Endothelial cell of umbilical vein (primary cell): ENCODE measurements around the gene ZNF12. TPM values are rescaled to one million over a fixed set of nuclear protein-coding genes. Genes with fewer than 3 reads are reported as not detected.

Source experiments
- BruUV-seq: library from RNA; stranded (reverse); fragments of 400-500 nt; replicated peaks from 2 replicates; lab custom pipeline; 2021; lab: Mats Ljungman, UMichigan
- CTCF ChIA-PET: fragments of 300-600, 350-600 bp; sonication (Branson Sonifier 250); formaldehyde crosslinking; loops from one replicate; lab custom pipeline; 2021; ENCODE audit warnings: antibody characterized with exemption, inconsistent platforms; lab: Charles Lee
- POLR2A ChIA-PET: fragments of 300-600, 350-600 bp; sonication (Branson Sonifier 250); formaldehyde crosslinking; loops from one replicate; lab custom pipeline; 2021; ENCODE audit warnings: antibody characterized with exemption, inconsistent platforms; lab: Charles Lee
- DNase-seq: peaks from one replicate; pipeline ENCODE4 v3.0.0-alpha.2; 2011; ENCODE audit warnings: low read depth, low spot score
- FAIRE-seq: peaks from 2 replicates; lab custom pipeline; 2011; peaks lifted over from hg19 to GRCh38; lab: Jason Lieb, UNC
- H2AFZ ChIP-seq: 2 replicates; pipeline ENCODE4 v1.6.0; 2012; ENCODE audit warnings: low read depth, low read length, control low read depth, inconsistent platforms
- H3K27ac ChIP-seq: 2 replicates; pipeline ENCODE4 v1.5.1; 2011; ENCODE audit warnings: low read depth, mild to moderate bottlenecking, control low read depth, low read length, moderate library complexity; ENCODE audit not compliant: insufficient read depth
- H3K27me3 ChIP-seq, 2 experiments: 2 replicates each; pipeline versions ENCODE4 v1.6.0 to v1.6.1; 2011; ENCODE audit warnings: low read length in 2 of 2, mixed read lengths in 1 of 2; ENCODE audit not compliant: control insufficient read depth in 2 of 2, insufficient read depth in 2 of 2
- H3K36me3 ChIP-seq, 2 experiments: 2 replicates in 1 of 2; 3 replicates in 1 of 2; pipeline ENCODE4 v1.5.1; 2011; ENCODE audit warnings: low read length in 2 of 2, mild to moderate bottlenecking in 1 of 2, moderate library complexity in 1 of 2; ENCODE audit not compliant: control insufficient read depth in 2 of 2, insufficient read depth in 2 of 2; ENCODE audit errors: extremely low read depth in 1 of 2
- H3K4me1 ChIP-seq: 3 replicates; pipeline ENCODE4 v1.5.1; 2011; ENCODE audit warnings: mild to moderate bottlenecking, low read length; ENCODE audit not compliant: control insufficient read depth, insufficient read depth; ENCODE audit errors: extremely low read depth
- H3K4me2 ChIP-seq: 2 replicates; pipeline ENCODE4 v1.6.1; 2011; ENCODE audit warnings: low read length, control low read depth, mixed read lengths; ENCODE audit not compliant: insufficient read depth
- H3K4me3 ChIP-seq, 3 experiments: fragments of 200-600 bp in 1 of 3; sonication (generic), shearing (Covaris generic) in 1 of 3; replicated peaks in 1 of 3; 2 replicates each; pipeline ENCODE4 v1.5.1; 2011 to 2016; ENCODE audit warnings: control low read depth in 3 of 3, low read length in 3 of 3, mild to moderate bottlenecking in 2 of 3, inconsistent platforms in 1 of 3, low read depth in 1 of 3, moderate library complexity in 1 of 3; ENCODE audit not compliant: insufficient read depth in 1 of 3
- H3K79me2 ChIP-seq: 2 replicates; pipeline ENCODE4 v1.6.0; 2012; ENCODE audit warnings: low read length, inconsistent platforms; ENCODE audit not compliant: control insufficient read depth, insufficient read depth
- H3K9ac ChIP-seq: replicated peaks from 2 replicates; pipeline ENCODE3; 2011; ENCODE audit warnings: low read length, control low read depth; ENCODE audit not compliant: insufficient read depth; ENCODE audit errors: extremely low read depth
- H3K9me1 ChIP-seq: replicated peaks from 3 replicates; pipeline ENCODE4 v1.6.0; 2011; ENCODE audit warnings: mild to moderate bottlenecking, low read length; ENCODE audit not compliant: control insufficient read depth, insufficient read depth; ENCODE audit errors: extremely low read depth
- H3K9me3 ChIP-seq: replicated peaks from 2 replicates; pipeline ENCODE4 v1.5.1; 2012; ENCODE audit warnings: low read length, inconsistent platforms; ENCODE audit not compliant: control insufficient read depth, insufficient read depth
- H4K20me1 ChIP-seq: replicated peaks from 2 replicates; pipeline ENCODE3; 2011; ENCODE audit warnings: mild to moderate bottlenecking, low read length; ENCODE audit not compliant: control insufficient read depth, insufficient read depth; ENCODE audit errors: extremely low read depth
- CTCF ChIP-seq, 2 donors: IDR thresholded peaks; 1 replicate in 1 of 2; 2 replicates in 1 of 2; pipeline ENCODE4 v1.5.1; 2011; ENCODE audit warnings: low read length in 2 of 2, mild to moderate bottlenecking in 2 of 2, moderate library complexity in 2 of 2, control low read depth in 1 of 2, inconsistent platforms in 1 of 2, low read depth in 1 of 2; ENCODE audit not compliant: insufficient read depth in 1 of 2; ENCODE audit errors: extremely low read depth in 1 of 2
- FOS ChIP-seq: IDR thresholded peaks from 2 replicates; pipeline ENCODE4 v1.6.1; 2011; ENCODE audit warnings: mild to moderate bottlenecking, low read length, moderate library complexity, borderline replicate concordance; ENCODE audit not compliant: insufficient read depth
- GATA2 ChIP-seq: IDR thresholded peaks from 2 replicates; pipeline ENCODE4 v1.7.0; 2011; ENCODE audit warnings: low read depth, mild to moderate bottlenecking, moderate library complexity, mixed read lengths, low read length; ENCODE audit not compliant: insufficient read length, insufficient read depth
- MAX ChIP-seq: IDR thresholded peaks from 2 replicates; pipeline ENCODE4 v1.6.1; 2011; ENCODE audit not compliant: insufficient read depth, insufficient read length
- MYC ChIP-seq: IDR thresholded peaks from one replicate; pipeline ENCODE4 v1.6.1; 2011; ENCODE audit warnings: mild to moderate bottlenecking, low read depth, low read length
- dilution Hi-C: fragments of 300-500 bp; cut with MboI; formaldehyde crosslinking; loops from one replicate; pipeline ENCODE4 v1.15.0; 2019; ENCODE audit warnings: low sequenced_read_pairs; ENCODE audit not compliant: extremely low pct_ligation_motif_present
- intact Hi-C: fragments of 100-400 bp; cut with micrococcal nuclease; formaldehyde crosslinking; loops from one replicate; pipeline ENCODE4 v1.10.0; 2022
- polyA plus RNA-seq, 4 experiments: library from polyadenylated mRNA; depleted of rRNA in 3 of 4; stranded (reverse) in 3 of 4; unstranded in 1 of 4; fragments of >200 nt; gene quantifications; 2 replicates each; pipeline versions ENCODE4 v1.2.1 to v1.2.3, GENCODE V29; 2011 to 2012; ENCODE audit warnings: missing spikeins in 1 of 4
- total RNA-seq: library from RNA; stranded (reverse); gene quantifications from 2 replicates; pipeline ENCODE4 v1.2.3, GENCODE V29; 2021

Gene ZNF12
- total and polyA plus RNA-seq, 2 donors (not counting 3 experiments of a cell fraction or from before 2014, with no cell fraction given), result 5.0 to 13.4 TPM

DNA sequence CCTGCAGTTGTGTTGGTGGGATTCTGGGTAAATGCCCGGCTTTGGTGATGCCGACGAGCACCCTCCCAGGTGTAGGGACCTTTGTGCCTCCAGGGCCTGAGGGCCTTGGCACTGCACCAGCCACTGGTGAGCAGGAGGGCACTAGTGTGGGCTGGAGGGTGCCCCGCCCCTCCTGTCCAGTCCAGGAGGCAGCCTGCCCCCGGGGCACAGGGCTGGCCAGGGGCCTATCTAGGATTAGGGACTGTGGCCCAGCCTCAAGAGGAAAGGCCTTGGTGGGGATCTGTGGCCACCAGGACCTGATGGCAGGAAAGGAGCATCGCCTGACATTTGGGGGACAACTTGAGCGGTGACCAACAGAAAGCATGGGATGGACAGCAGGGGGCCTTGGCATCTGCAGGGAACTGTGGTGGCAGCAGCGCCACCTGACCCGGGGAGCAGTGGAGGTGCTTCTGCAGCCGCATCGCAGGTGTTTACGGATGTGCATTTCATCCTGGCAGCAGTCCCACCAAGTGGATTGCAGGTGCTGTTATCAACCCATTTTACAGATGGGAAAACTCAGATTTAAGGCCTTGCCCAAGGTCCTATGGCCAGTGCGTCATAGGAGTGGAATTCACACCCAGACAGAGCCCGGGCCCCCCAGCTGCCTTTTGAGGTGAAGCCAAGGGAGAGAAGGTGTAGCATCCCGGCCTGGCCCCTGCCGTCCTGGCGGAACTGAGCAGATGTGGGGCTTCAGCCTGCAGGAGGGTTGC is 58.5 kb downstream of the ZNF12 start:
- POLR2A ChIA-PET, result no interaction called here
- no peak overlapping the region for H3K4me2 ChIP-seq
- CTCF ChIA-PET, result no interaction called here
- no peak for DNase-seq
- no peaks in the 10 kb centered on the region for H3K9me1 ChIP-seq
- no peaks in the 10 kb centered on the region for H3K4me1 ChIP-seq
- H3K4me3 ChIP-seq, result no peak overlapping the region
- H3K79me2 ChIP-seq, result no peaks in the 10 kb centered on the region
- no peak for FAIRE-seq
- TF ChIP-seq GATA2, result no peak
- TF ChIP-seq MYC, result no peak
- TF ChIP-seq CTCF (IDR thresholded peaks at IDR 0.05; ENCODE audit: extremely low read depth in 1 of 2, insufficient read depth in 1 of 2, low read depth in 1 of 2, low read length in 2 of 2), result no peak
- no peak for TF ChIP-seq MAX
- TF ChIP-seq FOS, result no peak
- peaks cover 8 to 36% of the 10 kb centered on the region in 2 experiments for H3K36me3 ChIP-seq
- no peak overlapping the region for H3K27ac ChIP-seq
- intact Hi-C loops (no loop called here), dilution Hi-C loops (no loop called here)
- no peaks in the 10 kb centered on the region for H3K27me3 ChIP-seq
- H2AFZ ChIP-seq, result no peak overlapping the region
- H3K9me3 ChIP-seq, result no peaks in the 10 kb centered on the region
- no peak overlapping the region for H3K9ac ChIP-seq
- no peaks in the 10 kb centered on the region for H4K20me1 ChIP-seq
- no TSS peak for BruUV-seq
